Stimulated activated CD4-positive, alpha-beta T cell treated with anti-CD3 and anti-CD28 coated beads, Interleukin-12 subunit alpha, Interleukin-12 subunit beta, amount 100 ng/mL, for 4 hours (primary cell): ENCODE results near the gene SFT2D2.

Experiments used
- DNase-seq: peaks from one replicate; pipeline ENCODE4 v3.0.0-alpha.2; 2020

The SFT2D2 gene

DNA sequence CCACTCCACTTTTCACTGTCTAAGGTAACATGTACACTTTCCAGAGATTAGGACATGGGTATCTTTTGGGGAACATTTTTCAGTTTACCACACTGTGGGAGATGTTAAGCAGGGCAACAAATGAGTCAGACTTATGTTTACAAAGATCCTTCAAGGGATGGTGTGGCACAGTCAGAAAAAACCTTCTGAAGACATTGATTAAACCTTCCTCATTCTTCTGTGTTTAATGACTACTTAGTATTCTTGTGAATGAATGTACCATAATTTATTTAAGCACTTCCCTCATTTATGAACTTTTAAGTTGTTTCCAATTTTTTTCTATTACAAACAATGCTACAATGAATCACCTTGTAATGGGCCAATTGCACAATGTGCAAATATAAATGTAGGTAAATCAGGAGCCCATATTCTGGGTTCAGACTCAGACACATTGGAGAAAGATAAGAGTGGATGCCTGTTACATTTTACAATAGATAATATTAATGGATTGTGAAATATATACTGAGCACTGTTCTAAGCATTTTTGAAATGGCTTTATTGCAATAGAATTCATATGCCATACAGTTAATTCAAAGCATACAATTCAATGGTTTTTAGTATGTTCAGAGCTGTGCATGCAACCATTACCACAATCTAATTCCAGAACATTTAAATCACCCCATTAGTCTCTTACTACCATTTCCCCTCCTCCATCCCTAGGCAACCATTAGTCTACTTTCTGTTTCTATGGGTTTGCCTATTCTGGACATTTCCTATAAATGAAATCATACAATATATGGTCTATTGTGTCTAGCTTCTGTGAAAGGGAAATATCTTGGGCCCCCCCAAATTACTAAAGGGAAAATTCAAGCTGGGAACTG, 1.9 kb upstream of the SFT2D2 start:
- no peak for DNase-seq

DNA sequence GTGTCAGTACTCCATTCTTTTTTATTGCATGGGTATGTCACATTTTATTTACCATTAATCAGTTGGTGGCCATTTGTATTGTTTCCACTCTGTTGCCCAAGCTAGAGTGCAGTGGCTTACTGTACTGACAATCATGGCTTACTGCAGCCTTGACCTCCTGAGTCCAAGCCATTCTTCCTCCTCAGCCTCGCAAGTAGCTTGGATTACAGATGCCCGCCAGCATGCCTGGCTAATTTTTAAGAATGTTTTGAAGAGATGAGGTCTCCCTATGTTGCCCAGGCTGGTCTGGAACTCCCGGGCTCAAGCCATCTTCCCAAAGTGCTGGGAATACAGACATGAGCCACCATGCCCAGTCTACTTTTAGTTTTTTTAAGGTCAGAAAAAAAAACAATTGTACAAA, 813 bp upstream of the SFT2D2 start:
- DNase-seq: no peak

DNA sequence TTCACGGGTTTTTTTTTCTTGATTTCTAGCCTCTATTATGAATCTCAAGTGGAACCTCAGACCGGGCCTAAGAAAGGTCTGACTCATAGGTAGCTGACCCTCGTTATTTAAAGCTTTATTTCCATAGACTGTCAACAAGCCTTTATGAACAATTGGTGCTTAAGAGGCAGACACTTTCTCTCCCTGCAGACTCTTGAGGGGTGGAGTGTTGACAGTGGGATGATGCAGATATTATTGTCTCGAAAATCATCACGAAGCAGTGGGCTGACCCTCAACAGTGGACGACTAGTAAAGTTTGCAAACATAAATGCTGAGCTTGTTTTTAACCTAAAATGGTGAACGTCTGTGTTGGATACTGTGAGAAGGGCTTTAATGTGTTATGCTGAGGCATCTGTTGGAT, 1.8 kb downstream of the SFT2D2 start:
- DNase-seq: no peak

DNA sequence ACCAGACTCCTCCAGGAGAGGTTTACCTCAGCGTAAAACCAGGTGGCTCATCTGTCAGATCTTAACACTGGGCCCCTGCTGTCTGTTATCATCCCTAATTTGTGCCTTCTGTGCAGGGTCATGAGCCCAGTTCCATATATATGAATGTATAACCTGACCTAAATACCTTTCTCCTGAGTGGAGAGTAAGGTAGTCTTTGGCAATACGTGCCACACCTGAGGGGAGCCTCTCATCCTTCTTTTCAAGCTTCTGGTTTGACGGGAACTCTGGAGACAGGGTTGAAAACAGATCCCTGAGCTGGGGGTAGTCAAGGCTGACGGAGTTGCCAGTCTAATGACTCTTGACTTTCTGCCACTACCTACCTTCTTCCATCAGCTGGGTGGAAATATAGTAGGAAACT, 4.1 kb downstream of the SFT2D2 start:
- DNase-seq: no peak

DNA sequence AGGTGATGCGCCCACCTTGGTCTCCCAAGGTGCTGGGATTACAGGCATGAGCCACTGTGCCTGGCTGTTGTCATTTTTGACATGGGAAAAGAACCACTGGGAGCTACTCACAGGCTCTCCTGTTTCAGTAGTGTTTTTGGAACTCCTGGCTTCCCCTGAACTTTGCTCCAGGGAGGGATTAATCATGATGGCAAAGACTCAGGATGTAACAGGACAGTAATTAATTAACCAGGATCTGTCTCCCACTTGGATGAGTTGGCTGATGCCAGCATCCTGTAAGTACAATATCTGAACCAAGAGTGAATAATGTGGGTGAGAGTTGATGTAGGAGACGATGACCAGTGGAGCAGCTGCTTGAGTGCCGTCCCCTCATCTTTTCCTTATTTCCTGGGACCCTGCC, 4.9 kb downstream of the SFT2D2 start:
- DNase-seq: no peak

DNA sequence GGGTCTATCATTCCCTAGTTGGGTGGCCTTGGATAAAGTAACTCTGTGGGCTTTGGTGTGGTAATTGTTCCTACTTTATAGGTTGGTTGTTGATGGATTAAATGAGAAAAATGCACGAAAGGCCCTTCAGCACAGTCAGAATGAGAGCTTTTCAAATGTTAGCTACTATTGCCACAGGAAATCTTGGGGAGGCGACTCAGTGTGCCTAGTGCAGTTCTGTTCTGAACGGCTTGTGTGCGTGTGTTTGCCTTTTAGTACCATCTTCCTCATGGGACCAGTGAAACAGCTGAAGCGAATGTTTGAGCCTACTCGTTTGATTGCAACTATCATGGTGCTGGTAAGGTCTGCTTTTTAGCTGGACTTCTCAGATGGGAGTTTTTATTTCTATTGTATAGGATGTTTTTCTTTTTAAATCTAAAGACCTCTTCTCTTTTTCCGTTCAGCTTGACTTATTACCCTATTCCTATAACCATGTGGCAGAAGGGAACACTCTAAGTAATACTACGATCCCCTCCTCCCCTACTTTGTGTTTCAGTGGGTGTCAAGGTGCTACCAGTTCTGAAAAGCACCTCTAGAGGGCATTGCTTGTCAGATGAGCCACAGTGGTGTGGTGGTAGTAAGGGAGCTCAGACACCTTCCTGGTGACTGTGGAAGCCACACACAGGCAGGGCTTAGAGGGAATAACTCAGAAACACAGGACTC, 9.2 kb downstream of the SFT2D2 start:
- no peak for DNase-seq

DNA sequence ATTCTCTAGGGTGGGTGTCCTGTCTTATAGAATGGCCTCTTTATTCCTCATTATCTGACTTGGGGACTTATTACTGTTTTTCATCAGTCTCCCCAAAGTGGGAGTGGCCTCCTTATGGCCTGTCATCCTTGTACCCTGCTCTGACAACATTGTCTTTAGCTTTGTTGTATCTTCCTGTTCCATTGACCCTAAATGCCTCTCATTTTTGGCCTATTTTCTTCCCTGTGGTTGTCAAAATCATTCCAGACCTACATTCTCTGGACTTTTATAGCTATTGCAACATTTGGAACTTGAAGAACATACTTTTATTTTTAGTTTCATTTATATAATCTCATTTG, 9.7 kb downstream of the SFT2D2 start:
- no peak for DNase-seq

DNA sequence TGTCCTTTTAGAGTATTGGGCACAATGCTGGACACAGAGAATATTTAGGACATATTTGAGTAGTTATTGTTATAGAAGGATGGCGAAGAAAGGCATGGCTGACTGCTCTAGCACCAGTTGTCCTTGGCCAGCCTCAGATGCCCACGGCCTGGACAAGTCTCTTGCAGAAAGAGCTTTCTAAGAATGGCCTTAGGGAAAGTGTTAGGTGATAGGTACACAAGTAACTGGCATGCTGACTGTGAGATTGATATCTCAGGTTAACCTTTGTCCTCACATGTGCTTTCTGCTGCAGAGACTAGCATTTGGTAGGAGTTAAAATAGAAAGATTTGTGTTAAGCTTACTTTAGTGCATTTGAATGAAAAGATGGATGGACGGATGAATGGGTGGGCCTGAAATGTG, 10.1 kb downstream of the SFT2D2 start:
- no peak for DNase-seq

DNA sequence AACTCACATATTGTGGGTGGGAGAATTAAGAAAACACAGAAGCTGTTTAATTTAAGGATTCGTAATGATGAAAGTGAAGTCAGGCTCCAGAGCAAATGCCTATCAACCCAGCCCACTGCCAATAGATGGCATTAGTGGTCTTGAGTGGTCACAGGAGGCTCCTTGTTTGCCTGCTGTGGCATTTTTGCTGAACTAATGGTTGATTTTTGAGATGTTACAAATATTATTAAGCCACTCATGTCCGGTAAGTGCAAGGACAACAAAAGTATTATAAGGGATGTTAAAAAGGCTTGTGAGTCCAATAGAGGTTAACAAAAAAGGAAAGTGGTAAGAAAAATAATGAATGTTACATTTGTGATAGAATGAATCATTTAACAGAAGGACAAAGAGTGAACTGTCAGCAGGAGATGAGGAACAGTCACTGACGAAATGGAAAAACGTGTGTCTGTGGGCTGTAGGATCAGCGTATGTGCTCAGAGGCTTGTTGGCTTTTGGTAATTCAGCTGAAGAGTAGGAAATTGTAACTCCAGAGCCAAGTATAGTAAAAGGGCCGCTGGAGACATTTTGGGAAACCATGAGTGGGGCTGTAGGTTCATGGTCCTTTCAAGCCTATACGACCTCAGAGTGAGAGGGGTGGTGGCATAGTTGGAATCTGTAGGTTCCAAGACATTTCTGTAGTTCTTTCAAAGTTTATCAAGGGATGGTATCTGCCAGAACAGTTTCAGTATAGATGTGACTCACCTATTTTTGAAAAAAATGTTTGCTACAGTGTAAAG, 11.2 kb downstream of the SFT2D2 start:
- DNase-seq: no peak

DNA sequence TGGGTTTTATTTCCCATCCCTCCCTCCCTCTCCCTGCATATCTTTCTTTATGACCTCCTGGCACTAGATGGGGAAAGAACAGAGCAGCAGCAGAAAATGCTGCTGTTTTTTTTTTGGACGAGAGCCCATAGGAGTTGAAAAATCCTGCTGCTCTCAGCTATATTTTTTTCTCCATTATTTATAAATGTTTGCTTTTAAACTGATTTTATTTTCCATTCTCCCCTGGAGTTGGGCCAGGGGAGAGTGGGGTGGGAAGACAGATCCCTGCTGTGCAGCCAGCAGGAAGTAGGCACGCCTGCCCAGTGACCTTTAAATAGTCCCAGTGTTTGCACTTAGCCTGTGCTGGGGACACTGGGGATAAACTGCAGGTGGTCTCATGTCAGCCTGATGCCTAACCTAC, 17.4 kb downstream of the SFT2D2 start:
- DNase-seq: no peak

DNA sequence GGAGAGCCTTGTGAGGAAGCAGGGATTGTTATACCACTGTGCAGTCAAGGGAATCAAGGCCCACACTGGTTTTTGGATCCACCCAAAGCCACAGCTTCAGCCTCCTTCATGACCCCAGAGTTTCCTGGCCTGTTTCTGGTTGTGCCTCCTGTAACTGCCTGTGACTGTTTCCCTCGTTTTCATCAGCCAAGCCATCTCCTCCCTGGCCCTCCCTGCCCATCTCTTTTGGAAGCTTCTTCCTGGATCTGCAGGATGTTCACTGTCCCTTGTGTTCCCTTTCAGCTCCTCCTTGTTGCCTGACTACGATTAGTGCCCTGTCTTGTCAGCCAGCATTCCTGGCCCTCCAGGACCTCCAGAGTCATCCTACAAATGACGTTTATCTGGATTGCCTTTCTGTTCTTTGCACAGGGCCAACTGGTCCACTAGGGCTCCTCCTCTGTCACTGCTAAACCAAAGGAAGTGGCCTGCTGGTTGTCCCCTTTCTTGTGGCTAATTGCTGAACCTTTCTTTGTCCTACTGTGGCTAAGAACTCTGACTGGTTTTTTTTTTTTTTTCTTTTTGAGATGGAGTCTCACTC, 17.9 kb downstream of the SFT2D2 start:
- DNase-seq: no peak

DNA sequence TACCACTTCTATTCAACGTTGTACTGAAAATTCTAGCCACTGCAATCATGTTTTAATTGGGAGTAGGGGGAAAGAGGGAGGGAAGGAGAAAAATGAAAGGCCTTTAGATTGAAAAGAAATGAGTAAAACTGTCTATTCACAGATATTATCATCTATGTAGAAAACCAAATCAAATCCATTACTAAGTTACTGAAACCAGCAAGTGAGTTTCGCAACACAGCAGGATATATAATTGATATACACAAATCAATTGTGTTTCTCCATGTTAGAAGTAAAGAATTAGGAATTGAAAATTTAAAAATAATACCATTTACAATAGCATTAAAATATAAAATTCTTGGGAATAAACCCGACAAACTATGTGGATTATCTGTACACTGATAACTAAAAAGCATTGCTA, 19.2 kb downstream of the SFT2D2 start:
- DNase-seq: no peak

DNA sequence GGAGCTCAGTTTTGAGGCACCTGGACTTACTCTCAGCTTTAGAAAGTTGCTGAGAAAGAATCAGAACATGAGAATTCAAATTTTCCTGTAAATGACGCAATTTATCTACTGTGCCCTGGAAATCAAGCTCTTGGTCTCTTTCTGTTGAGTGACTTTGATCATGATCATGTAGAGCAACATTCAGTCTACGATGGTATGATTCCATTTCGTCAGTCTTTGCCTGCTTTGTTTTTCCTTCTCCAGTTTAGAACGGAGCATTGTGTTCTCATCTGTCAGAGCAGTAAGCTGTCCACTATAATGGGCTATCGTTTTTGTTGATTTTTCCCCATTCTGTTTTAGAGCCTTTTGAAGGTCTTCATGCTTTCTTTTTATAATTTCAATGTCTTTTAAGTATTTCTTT, 20.7 kb downstream of the SFT2D2 start:
- DNase-seq: no peak

DNA sequence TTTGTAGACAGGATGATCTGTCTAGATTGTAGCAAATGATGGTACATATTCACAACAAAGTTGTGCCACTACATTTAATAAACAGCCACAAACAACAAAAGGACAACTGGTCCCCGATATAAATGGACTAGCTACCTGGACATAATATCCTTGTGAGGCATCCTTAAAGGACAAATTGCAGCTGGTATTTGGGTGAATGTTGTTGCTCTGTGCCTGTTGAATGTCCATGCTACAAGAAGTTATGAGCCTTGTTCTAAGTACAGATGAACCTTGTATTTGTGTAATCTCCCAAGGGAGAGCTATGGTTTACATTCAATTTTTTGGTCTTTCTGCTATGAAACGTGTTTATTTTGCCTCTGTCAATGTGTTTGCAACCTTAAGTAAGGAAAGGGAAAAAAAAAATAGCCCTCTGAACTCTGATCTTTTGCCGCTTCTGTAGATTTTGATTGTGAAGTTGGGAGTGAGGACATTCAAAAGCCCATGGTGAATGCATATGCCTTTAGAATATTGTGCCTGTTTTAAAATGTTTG, 26.5 kb downstream of the SFT2D2 start:
- no peak for DNase-seq

DNA sequence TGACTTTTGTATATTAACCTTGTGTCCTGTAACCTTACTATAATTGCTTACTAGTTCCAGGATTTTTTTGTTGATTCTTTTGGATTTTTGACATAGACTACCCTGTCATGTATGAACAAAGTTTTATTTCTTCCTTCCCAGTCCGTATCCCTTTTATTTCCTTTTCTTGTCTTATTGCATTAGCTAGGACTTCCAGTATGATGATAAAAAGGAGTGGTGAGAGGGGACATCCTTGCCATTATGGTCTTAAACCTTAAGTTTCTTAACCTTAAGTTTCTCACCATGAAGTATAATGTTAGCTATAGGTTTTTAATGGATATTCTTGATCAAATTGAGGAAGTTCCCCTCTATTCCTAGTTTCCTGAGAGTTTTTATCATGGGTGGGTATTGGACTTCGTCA, 30.4 kb downstream of the SFT2D2 start:
- no peak for DNase-seq

DNA sequence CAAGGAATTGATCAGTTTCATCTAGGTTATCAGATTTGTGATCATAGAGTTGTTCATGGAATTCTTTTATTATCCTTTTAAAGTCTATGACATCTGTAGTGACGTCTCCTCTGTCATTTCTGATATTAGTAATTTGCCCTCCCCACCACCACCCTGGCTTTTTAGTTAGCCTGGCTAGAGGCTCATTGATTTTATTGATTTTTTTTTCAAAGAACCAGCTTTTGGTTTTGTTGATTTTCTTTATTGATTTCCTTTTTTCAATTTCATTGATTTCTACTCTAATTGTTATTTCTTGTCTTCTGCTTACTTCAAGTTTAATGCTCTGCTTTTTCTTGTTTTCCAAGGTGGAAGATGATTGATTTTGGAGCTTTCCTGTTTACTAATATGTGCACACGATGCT, 31.6 kb downstream of the SFT2D2 start:
- no peak for DNase-seq

DNA sequence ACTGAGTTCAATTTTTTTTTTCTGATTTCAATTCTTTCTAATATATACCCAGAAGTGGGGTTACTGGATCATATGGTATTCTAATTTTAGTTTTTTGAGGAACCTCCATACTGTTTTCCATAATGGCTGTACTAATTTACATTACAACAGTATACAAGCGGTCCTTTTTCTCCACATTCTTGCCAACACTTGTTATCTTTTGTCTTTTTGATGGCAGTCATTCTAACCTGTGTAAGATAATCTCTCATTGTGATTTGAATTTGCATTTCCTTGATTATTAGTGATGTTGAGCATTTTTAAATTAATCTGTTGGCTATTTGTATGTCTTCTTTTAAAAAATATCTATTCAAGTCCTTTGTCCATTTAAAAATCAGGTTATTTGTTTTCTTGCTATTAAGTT, 33.8 kb downstream of the SFT2D2 start:
- no peak for DNase-seq

DNA sequence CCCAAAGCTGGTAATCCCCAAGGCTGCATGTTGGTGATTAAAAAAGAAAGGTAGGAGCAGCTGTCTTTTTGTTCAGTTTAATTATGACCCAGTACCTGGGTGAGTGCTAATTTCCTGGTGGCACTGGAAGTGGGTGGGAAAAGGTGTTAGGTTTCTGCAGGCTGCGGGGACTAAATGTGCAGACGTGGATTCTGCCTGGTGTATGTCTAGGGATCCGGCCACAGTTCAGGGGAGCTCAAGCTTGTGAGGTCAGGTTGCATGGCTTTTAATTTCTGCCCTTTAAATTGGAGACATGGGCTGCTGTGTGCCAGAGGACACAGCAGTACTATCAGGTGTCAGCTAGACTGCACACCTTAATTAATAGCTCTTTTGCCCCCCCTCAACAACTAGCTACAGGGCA, 34.6 kb downstream of the SFT2D2 start:
- DNase-seq: no peak

DNA sequence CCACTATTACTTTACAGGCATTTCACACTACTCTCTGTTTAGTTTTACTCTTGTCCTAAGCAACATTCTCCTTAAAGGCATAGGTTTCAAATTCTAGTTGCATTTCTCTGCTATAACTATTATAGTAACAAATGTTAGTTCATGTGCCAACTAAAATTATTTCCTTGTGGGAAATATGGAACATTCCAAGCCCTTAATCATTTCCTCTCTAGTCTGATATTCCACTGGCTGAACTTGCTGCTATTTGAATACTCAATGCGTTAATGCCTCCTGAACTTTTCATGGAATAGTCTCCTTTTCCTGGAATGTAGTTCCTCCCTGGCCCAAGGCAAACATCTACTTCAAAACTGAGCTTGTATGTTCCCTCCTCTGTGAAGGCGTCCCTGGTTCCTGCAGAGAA, 35.6 kb downstream of the SFT2D2 start:
- no peak for DNase-seq

DNA sequence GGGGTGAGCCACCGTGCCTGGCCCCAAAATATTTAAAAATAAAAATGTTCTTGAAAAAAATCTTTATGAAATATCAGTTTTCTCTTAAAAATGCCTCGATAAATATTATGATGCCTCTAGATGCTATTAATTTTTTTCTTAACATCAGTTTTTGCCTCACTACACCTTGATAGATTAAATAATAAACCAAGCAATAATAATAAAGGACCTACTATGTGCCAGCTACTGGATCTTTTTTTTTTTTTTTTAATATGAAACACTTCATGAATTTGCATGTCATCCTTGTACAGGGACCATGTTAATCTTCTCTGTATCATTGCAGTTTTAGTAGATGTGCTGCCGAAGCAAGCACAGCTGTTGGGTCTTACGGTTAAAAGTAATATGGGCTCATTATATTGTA, 37.3 kb downstream of the SFT2D2 start:
- DNase-seq: no peak

DNA sequence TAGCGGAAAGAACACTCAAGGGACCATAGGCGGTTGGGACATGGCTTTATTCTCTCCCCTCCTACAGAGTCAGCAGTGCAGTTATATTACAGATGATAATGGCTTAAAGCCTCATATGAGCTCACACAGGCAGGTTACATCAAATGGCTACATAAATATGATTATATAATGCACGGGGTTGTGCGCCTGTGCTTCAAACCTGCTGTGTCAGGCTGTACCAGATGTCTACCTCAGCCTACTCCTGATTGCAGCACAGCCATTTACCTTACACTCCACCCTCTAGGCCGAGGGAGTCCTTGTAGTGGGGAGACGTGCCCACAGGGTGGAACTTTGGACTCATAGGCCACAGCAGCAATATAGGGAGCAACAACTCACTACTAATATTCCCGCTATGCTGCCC, 38.5 kb downstream of the SFT2D2 start:
- DNase-seq: no peak

DNA sequence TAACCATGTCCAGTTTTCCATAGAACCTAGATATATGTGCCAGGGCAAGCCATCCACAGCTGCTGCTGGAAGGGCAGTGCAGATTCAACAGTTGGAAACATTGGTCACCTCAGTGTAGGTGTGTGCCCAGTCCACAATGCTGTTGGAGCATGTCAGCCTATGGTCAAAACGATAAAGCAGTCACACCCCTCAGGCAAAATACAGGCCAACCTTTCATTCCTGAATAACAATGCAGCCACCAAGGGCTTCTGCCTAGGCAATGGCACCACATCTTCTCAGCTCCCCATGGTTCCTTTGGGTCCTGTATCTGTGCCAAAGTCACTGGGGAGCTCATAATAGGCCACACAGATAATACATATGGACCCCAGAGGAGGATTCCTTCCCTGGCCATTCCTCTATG, 39.8 kb downstream of the SFT2D2 start:
- no peak for DNase-seq

DNA sequence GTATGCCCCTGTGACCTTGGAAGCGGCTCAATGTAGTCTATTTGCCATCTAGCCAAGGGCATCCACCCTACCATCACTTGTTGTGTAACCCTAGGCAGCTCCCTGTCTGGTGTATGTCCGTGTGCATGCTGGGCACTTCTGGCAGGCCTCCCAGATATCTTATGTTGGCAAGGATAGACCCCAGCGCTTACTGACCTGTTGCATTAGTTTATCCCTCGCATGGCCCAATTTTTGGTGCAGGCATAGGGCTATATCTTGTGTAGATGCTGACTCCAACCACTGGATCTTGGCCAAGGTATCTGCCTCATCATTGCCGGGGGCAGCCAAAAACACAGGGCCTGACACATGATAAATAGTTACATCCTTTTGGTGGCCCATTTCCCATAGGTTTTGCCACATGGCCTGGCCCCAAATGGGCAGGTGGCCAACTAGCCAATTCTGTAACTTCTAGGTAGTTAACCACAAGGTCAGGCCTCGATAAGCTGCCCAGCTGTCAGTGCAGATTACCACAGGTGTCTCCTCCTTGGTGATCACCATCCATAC, 40.9 kb downstream of the SFT2D2 start:
- no peak for DNase-seq
